GM19351 (cell line): ENCODE measurements around the gene TMEM95.
"Not testable (repeated sequence)": the region's sequence is repeated elsewhere in the genome, so short reads cannot be mapped to it uniquely, and the experiment has no call there.

Source experiments
- ATAC-seq: cut with Tn5 transposase; IDR thresholded peaks from one replicate; pipeline ENCODE4 v1.9.1; 2021; ENCODE audit warnings: mild to moderate bottlenecking, moderate library complexity; ENCODE audit not compliant: unreplicated experiment

Gene TMEM95

DNA sequence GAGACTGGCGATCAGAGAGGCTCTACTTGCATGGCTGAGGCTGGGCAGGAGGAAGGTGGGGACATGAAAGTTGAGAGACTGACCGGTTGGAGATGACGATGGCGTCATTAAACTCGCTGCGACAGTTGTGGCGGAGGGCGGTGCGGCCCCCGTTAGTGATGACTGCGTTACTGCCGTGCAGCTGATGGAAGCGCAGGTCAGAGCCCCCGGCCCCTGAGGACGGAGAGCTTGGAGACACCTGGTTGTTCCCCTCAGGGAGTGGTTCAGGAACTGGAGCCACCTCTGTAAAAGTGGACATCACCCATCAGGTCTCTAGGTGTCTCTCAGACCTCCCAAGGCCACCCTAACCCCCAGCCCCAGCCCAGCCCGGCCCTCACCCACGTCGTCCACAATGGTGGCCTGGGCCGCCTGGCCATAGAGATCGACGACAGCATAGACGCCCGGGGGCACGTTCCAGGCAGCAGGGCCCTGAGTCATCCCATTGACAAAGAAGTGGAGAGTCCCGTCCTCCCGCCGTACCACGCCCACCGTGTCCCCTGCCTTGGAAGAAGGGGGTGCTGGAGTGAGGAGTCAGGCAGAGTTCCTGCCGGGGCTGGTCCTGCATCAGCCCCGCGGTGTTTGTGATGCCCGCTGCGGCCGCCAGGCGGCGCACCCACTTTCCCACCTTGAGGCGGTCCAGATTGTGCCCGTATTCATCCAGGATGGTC is 31.1 kb upstream of the TMEM95 start:
- no peak for ATAC-seq

DNA sequence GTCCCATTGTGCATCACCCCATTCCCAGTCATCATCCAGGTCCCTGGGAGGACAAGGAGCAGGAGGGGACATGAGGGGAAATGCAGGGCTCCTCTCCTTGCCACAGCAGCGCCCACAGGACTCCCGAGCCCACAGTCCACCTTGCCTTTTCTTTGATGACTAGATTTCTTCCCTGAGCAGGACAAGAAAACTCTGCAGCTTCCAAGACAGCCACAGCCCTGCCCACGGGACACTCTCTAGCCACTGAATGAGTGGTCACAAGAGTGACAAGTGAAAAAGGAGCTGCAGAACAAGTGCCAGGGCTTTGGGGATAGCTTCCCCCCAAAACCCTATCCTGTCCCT is 30.5 kb upstream of the TMEM95 start:
- no peak for ATAC-seq

- no peak for ATAC-seq
Measured at GRCh38 chr17:7325031-7325528, 29.9 kb upstream of the TMEM95 start.

GRCh38 chr17:7326186-7326585 is 28.8 kb upstream of the TMEM95 start:
- ATAC-seq: no peak

DNA sequence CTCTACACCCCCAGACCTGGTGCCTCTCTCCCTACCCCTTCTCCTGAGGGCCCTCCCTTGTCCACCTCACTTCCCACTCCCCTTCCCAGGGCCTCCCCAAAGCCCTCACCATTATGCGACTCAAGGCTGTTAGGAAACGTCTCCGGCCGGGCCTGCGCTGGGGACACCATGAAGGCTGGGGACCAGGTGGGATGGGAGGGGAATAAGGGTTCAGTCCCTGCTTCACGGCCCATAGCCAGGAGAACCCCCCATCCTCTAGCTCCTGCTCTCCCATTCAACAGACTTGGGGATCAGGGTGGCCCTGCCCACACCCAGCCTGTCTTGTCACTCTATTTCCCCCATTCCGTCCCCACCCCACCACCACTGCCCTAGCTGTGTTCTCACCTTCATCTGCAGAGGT is 27.9 kb upstream of the TMEM95 start:
- no peak for ATAC-seq

- no peak for ATAC-seq
Measured at GRCh38 chr17:7327501-7327900, 27.5 kb upstream of the TMEM95 start.

GRCh38 chr17:7328009-7328408 is 26.9 kb upstream of the TMEM95 start:
- no peak for ATAC-seq

GRCh38 chr17:7328840-7329373 is 26.0 kb upstream of the TMEM95 start, which contains the start of gene NEURL4:
TSS of gene NEURL4 (minus strand) at chr17:7329335. CDS start at chr17:7329312, 23 bp downstream.
- ATAC-seq: peak; percentile 3

- peak; percentile 55 for ATAC-seq
Measured at GRCh38 chr17:7329374-7329996, 25.5 kb upstream of the TMEM95 start.

DNA sequence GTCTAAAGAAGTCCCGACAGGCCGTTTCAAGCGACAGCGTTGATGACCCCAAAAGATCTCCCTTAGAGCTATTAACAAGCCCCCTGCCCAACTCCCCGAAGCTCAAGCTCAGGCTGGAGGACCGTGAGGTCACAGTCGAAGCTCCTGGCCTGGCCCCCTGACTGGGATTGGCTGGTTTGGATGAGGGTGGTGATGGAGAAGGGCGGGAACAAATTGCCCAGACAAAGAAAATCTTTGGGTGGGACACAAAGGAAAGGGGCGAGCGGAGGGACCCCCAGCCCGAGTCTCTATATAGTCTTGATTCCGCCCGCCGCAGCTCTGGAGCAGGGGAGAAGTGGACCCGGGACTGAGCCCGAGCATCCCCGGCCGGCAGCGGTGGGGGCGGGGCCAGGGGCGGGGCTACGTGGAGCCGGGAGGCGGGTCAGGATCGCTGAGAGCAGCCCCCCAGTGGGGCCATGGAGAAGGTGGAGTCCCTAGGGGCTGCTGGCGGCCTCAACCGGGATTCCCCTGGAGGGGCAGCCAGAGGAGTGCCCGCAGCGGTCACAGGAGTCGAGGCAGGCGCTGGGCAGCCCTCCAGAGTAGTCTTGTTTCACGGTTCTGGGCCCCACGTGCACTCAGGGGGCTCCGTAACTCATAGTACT is 24.8 kb upstream of the TMEM95 start:
- peak; percentile 48 for ATAC-seq

GRCh38 chr17:7330638-7331015 is 24.3 kb upstream of the TMEM95 start:
- ATAC-seq: no peak

GRCh38 chr17:7332111-7332510 is 22.8 kb upstream of the TMEM95 start:
- ATAC-seq: no peak

GRCh38 chr17:7332600-7333069 is 22.3 kb upstream of the TMEM95 start:
- ATAC-seq: not testable (repeated sequence)

DNA sequence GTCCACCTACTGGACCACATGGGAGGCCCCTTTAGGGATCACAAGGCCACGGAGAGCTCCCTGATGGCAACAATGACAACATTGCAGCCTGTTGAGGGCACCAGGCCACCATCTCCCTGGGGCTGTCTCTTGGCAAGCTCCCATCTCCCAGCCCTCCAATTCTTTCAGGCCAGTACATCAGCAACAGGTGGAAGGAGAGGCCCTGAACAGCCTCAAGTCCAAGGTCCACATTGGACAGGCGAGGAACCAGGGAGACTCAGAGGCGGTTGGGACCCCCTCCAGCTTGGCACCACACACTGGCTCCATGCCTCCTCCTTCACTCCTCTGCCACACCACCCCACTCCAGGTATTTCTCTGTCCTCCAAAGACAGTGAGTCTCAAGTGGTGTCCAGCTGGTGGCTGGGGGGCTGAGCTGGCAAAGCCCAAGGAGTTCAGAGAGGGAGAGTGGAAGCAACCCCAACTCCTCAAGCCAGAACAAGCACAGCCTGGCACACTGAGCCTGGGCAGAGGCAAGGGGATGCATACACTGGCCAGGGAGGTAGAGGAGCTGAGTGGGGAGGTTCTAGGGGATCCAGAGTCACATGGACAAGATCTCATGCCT is 19.9 kb upstream of the TMEM95 start:
- no peak for ATAC-seq

DNA sequence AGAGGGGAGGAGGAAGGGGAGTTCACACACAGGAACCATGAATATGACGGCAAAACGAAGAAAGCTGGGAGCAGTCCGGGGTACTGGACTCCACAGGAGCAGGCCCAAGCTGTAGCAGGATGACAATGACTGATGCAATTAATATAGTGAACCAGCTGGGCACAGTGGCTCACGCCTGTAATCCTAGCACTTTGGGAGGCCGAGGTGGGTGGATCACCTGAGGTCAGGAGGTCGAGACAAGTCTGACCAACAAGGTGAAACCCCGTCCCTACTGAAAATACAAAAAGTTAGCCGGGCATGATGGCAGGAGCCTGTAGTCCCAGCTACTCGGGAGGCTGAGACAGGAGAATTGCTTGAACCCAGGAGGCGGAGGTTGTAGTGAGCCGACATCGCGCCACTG is 19.2 kb upstream of the TMEM95 start:
- ATAC-seq: not testable (repeated sequence)

GRCh38 chr17:7336240-7337175 is 18.4 kb upstream of the TMEM95 start, which contains the start of gene ACAP1:
TSS of gene ACAP1 (plus strand) at chr17:7336529. CDS start at chr17:7336735, 206 bp downstream.
- peak; percentile 60 for ATAC-seq

DNA sequence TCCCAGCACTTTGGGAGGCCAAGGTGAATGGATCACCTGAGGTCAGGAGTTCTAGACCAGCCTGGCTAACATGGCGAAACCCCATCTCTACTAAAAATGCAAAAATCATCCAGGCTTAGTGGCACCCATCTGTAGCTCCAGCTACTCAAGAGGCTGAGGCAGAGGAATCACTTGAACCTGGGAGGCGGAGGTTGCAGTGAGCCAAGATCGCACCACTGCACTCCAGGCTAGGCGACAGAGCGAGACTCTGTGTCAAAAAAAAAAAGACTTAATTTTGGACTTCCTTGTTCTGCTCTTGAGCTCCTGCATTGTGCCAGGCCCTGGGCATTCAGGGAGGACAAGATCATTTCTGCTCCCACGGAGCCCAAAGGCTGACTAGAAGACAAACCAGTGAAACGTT is 17.4 kb upstream of the TMEM95 start:
- not testable (repeated sequence) for ATAC-seq

GRCh38 chr17:7340179-7340578 is 14.8 kb upstream of the TMEM95 start:
- no peak for ATAC-seq

DNA sequence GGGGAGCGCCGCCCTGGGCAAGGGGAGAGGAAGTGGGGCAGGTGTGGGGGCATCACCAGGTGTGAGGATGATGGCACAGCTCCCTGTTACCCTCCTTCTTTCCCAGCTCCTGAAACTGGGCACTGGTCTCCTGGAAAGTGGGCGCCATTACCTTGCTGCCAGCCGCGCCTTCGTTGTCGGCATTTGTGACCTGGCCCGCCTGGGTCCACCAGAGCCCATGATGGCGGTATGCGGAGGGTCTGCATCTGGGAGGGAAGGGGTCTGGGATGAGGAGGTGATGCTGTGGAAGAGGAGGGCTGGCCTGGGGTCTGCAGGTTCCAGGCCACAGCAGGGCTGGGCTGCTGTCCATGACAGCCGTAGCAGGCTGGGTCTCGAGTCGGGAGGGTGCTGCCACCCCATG is 13.1 kb upstream of the TMEM95 start:
- ATAC-seq: no peak

DNA sequence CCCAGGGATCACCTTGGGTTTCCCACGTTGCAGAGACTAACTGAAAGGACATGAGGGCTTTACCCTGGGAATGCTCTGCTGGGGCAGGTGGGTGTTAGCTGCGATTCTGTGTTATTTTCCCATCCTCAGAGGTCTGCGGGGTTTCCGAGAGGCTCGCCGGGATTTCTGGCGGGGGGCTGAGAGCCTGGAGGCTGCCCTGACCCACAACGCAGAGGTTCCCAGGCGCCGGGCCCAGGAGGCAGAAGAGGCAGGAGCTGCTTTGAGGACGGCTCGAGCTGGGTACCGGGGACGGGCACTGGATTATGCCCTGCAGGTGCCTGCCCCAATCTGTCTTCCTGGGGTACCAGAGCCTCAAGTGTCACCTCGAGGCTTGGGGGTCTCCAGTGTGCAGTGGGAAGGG is 11.7 kb upstream of the TMEM95 start:
- ATAC-seq: no peak
